SK-MEL-5 (cell line): Measurements from ENCODE around the gene OR7G2. TPM values are rescaled to one million over a fixed set of nuclear protein-coding genes. Genes with fewer than 3 reads are reported as not detected.
A peak's percentile ranks its signal among the peaks of the same experiment; 100 is the strongest.
"Not testable (repeated sequence)": the region's sequence is repeated elsewhere in the genome, so short reads cannot be mapped to it uniquely, and the experiment has no call there.

Experiments
- DNase-seq: peaks from one replicate; pipeline ENCODE4 v3.0.0-alpha.2; 2016; ENCODE audit warnings: low read depth, low spot score
- in situ Hi-C: cut with HindIII; loops from 2 replicates; pipeline ENCODE4 v1.10.0; 2016; ENCODE audit warnings: low sequenced_read_pairs, high pct_unique_total_duplicates, low pct_unique_long_range_greater_than_20kb
- total RNA-seq: library from RNA; depleted of rRNA; stranded (reverse); fragments of >200 nt; shearing (Covaris generic); gene quantifications from 2 replicates; pipeline ENCODE4 v1.2.3, GENCODE V29; 2014

Gene OR7G2
- total RNA-seq, 1 experiment from 2014 or later = not detected

DNA sequence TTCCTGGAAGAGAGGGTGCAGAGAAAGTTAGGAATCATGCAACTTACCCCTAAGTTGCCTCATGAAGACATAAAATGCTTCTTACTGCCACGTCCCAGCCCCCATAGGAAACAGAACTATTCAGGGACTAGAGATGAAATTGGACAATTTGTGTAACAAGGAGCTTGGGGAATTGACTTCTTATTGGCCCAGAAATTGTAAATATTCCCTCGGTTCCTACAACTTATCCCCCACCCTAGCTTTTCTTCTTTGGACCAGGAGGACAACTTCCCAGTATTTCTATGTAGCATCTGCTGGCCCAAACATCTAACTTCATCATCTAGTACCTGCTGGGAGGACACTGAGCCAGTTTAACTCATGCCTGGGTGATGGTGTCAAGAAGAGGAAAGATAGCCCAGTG lies 20.5 kb downstream of the OR7G2 start, which contains the start of gene OR1M1:
OR1M1 (plus strand) TSS at position 301 of the 400 bp plus-strand sequence. CDS start 6,184 bp downstream, outside the sequence.
- DNase-seq = no peak
- in situ Hi-C loops = no loop called here

DNA sequence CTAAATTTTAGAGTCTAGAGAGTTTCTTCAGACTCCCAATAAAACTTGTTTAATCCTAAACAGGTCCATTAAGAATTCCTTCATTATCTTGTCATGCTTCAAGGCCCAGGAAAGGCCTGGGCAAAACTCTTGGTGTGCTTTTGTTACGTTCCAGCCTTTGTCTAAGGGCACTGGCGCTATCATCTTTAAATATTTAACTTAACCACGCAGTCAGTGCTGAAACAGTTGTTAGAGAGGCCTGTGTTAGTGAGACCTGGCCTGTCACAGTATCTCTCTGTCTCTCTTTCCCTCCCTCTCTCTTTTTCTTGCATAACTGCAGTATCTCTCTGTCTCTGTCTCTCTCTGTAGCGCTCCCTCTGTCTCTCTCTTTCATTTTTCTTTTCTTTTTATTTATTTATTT lies 28.6 kb downstream of the OR7G2 start:
- in situ Hi-C loops = no loop called here

DNA sequence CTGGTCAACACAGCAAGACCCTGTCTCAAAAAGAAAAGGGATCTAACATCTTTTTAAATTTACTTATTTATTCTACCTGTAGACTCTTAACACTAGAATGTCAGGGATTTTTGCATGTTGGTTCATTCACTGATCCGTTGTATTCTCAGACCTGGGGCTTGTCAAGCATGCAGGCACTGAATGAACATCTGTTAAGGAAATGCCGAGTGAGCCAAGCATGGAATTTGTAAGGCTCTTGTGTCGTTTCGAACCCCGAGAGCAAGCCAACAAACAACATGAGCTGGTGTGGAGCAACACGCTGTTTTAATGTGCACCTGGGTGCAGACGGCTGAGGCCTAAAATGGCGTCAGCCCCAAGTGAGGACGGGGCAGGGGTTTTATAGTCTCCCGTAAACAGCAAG lies 30.4 kb downstream of the OR7G2 start:
- in situ Hi-C loops = no loop called here
- no peak for DNase-seq

More for the DNA sequence above, 28.6 kb downstream of the OR7G2 start:
- DNase-seq = no peak

DNA sequence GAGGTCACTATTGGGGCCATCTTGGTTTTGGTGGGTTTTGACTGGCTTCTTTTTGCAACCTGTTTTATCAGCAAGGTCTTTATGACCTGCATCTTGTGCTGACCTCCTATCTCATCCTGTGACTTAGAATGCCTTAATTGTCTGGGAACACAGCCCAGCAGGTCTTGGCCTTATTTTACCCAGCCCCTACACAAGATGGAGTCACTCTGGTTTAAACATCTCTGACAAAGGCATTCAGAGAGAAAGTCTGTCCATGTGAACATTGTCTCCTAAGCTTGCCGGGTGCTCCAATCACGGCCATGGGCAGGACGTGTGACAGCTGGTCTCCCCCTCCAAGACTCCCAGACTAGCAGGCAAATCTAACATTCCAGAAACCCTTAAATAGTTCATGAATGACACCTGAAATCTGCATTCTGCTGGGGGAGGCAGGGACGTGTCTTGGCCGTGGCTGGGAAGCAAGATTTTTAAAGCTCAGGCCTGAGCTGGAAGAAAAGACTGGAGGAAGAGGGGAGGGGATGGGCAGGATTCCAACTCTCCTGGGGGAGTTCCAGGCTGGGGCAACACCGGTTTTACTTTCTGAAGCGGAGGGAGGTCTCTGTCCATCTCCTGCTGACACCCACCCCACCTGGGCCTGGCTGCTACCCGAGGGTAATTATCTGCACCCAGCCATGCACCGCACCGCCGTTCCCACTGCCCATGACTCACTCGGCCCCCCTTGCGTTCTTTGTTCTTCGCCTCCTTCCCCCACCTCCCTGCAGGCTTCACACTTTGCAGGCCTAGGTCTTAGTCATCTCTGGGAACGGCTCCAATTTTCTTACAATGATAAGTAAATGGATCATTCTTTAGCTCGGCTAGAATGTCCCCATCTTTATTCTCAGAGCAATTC lies 32.0 kb downstream of the OR7G2 start:
- in situ Hi-C loops = no loop called here

DNA sequence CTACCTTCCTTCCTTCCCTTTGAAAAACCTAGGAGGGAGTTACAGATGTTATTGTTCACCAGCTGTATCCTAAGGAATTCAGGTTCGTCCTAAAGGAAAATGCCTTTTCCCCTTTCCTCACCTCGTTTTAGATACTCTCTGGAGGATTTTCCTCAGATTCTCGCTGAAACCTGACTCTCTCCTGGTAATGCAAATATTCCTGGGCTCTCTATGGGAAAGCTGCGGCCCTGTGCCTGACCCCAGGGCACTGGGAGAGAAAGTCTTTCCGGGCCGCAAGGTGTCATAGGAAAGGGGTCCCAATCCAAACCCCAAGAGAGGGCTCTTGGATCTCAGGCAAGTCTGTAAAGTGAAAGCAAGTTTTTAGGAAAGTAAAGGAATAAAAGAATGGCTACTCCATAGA lies 33.5 kb downstream of the OR7G2 start:
- DNase-seq = no peak
- in situ Hi-C loops = no loop called here

More for the DNA sequence above, 32.0 kb downstream of the OR7G2 start:
- peak; percentile 84 for DNase-seq

DNA sequence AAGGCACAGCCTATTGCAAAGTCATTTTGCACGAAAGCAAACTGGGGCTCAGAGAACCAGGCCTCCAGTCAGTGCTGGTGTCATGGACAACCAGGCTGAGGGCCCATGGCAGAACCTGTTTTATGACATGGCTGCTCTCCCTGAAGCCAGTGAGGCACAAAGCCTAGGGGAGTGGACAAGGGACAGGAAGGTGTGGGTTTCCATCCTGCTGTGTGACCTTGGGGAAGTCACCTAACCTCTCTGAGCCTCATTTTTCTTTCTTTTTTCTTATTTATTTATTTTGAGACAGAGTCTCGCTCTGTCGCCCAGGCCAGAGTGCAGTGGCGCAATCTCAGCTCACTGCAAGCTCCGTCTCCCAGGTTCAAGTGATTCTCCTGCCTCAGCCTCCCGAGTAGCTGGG lies 35.6 kb downstream of the OR7G2 start:
- in situ Hi-C loops, DNase-seq: not testable (repeated sequence)

DNA sequence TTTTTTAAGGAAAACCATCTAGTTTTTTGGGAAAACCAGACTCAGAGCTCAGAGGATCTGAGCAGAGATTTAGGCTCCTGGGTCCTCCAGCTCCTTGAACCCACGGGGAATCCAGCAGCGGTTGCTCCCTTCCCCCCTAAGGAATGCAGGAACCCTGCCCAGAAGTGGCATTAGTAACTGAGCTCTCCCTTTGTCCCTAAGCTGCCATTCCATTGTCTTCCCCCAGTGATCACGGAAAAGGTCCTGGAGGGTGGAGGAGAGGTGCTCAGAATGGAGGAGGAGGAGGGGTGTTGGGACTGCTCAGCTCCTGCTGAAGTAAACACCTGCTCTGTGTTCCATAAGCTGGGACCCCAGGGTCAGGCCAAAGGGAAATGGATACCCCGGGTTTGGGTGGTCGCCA lies 37.2 kb downstream of the OR7G2 start:
- no peak for DNase-seq
- in situ Hi-C loops = no loop called here

DNA sequence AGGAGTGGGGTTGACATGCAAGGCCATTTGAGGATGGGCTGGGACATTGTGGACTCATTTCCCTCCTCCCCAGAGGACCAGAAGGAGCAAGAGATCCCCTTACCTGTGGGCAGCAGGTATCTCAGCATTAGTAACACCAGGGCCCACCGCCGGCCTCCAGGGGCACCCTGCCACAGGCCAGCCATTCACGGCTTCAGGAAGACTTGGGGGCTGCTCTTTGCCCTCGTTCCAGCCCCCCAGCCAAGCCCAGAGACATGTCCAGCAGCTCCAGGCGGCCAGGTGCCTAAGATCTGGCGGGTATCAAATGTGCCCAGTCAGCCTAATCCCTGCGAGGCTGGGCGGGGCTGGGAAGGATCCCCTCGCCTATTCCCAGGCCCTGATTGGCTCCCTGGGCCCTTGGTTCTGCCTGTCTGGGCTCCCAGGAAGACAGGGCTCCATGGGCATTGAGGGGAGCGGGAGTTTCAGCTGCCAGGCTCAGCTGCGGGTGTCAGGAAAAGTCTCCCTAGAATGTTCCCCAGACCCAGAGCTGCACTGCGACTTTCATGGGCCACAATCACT lies 41.7 kb downstream of the OR7G2 start:
- in situ Hi-C loops = no loop called here
- no peak for DNase-seq

DNA sequence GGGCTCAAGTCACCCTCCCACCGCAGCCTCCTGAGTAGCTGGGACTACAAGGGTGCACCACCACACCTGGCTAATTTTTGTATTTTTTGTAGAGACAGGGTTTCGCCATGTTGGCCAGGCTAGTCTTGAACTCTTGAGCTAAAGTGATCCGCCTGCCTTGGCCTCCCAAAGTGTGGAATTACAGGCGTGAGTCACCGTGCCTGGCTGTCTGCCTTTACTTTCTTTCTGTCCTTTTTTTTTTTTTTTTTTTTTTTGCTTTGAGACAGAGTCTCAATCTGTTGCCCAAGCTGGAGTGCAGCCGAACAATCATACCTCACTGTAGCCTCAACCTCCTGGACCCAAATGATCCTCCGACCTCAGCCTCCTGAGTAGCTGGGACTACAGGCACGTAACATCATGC lies 45.4 kb downstream of the OR7G2 start:
- no peak for DNase-seq
- in situ Hi-C loops = no loop called here

DNA sequence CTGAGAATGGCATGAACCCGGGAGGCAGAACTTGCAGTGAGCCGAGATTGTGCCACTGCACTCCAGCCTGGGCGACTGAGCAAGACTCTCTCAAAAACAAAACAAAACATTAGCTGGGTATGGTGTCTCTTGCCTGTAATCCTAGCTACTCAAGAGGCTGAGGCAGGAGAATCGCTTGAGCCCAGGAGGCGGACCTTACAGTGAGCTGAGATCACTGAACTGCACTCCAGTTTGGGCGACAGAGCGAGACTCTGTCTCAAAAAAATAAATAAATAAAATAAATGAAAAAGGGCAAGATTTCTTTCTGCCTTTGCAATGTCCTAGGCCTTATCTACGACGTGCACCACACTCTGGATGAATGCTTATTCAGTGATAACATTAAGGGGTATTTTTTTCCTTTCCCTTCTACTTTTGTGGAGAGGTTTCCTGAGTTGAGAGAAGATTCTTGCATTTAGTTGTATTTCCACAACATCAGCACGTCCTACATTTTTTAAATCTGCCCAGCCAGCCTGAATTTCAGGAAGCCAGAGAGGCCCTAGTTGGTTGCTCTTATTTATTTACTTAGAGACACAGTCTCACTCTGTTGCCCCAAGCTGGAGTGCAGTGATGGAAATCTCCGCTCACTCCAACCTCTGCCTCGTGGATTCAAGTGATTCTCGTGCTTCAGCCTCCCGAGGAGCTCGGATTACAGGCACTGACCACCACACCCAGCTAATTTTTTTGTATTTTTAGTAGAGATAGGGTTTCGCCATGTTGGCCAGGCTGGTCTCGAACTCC lies 46.5 kb downstream of the OR7G2 start:
- in situ Hi-C loops = no loop called here
- DNase-seq = no peak

DNA sequence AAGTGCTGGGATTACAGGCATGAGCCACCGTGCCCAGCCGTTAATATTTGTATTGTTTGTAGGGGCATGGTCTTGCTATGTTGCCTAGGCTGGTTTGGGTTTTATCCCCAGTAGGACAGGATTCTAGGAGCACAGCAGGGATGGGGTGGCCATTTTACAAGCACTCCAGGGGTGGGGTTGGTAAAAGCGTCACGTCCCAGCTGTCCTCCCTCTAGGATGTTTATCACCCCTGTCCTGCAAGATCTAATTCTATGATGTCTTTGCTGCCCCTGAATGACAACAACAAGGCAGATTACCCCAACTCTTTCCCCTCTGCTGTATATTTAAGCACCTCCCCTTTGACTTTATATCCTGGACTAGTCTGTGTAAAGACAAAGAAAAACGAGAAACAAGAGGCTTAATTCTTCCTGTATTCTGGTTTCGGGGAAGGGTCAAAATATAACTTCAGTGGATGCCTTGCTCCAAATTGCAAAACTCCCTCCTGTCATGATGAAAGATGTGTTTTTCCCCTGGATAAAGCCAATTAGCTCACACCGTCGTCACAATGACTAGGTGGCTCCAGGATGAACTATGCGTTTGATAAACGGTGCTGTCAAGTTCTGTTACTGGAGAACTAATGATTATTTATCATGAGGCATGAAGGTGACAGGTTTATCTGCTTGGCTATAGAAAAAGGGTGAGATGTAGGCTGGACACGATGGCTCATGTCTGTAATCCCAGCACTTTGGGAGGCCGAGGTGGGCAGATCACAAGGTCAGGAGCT lies 48.2 kb downstream of the OR7G2 start:
- in situ Hi-C loops = no loop called here
- DNase-seq = no peak

DNA sequence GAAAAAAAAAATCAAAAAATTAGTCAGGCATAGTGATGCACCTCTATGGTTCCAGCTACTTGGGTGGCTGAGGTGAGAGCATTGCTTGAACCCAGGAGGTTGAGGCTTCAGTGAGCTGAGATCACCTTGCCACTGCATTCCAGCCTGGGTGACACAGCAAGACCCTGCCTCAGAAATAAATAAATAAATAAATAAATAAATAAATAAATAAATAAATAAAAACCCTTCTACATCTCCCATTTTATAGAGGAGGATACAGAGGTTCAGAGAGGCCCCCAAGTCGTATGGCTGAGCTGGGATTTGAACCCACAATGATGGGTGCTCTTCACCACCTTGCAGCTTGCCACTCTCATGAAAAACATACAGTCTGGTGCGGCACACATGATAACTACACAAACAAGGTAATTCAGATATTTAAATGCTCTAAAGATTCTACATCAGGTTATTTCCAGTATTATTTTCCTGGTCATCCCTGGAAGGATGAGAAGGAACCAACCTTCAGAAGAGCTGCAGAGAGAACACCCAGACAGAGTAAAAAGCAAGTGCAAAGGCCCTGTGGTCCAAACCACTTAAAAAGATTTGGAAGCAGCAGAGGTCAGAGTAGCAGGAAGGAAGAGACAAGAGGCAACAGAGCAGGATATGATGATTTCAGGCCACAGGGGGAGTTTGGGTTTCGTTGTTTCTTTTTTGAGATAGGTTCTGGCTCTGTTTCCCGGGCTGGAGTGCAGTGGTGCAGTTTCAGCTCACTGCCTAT lies 49.6 kb downstream of the OR7G2 start:
- in situ Hi-C loops = no loop called here
- DNase-seq = no peak

DNA sequence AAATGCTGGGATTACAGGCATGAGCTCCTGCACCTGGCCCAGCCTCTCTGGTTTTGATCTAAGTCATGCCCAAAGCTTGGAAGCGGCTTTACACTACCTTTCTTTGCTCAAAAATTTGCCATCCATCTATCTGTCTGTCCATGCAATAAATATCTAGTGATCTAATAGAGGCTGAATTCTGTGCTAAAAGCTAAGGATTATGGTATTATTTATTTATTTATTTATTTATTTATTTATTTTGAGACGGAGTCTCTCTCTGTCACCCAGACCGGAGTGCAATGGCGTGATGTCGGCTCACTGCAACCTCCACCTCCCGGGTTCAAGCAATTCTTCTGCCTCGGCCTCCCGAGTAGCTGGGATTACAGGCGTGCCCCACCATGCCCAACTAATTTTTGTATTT lies 51.1 kb downstream of the OR7G2 start:
- in situ Hi-C loops, DNase-seq: not testable (repeated sequence)

DNA sequence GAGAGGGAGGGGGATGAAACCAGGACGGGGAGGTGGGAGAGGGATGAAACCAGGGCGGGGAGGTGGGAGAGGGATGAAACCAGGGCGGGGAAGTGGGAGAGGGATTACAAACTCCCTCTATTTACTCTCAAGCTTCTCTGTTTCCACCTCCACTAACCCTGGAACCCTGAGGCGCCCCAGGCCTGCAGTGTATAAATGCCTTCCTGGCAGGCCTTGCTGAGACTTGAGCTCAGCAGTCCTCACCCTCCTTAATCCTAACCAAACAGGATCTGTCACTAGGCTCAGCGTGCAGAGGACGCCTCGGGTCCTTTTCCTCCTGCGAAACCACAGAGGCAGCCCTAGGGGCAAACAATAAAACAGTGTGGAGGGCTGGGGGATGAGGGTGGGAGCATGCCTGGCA lies 52.5 kb downstream of the OR7G2 start:
- in situ Hi-C loops = no loop called here
- DNase-seq = no peak

DNA sequence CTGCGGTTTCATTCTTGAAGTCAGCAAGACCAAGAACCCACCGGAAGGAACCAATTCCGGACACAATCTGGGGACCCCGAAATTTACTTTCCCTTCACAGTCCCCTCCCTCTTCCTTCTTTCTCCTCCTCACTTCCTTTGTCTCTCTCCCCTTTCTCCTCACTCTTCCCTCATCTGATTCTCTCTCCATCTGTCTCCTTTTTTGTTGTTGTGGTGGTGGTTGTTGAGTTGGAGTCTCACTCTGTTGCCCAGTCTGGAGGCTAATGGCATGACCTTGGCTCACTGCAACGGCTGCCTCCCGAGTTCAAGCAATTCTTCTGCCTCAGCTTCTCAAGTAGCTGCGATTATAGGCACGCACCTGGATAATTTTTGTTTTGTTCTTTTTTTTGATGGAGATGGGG lies 53.1 kb downstream of the OR7G2 start:
- in situ Hi-C loops = no loop called here
- no peak for DNase-seq

DNA sequence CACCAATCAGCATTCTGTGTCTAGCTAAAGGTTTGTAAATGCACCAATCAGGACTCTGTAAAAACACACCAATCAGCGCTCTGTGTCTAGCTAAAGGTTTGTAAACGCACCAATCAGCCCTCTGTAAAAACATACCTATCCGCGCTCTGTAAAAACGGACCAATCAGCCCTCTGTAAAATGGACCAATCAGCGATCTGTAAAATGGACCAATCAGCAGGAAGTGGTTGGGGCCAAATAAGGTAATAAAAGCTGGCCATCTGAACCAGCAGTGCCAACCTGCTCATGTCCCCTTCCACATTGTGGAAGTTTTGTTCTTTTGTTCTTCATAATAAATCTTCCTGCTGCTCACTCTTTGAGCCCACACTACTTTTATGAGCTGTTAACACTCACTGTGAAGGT lies 53.6 kb downstream of the OR7G2 start:
- in situ Hi-C loops, DNase-seq: not testable (repeated sequence)

DNA sequence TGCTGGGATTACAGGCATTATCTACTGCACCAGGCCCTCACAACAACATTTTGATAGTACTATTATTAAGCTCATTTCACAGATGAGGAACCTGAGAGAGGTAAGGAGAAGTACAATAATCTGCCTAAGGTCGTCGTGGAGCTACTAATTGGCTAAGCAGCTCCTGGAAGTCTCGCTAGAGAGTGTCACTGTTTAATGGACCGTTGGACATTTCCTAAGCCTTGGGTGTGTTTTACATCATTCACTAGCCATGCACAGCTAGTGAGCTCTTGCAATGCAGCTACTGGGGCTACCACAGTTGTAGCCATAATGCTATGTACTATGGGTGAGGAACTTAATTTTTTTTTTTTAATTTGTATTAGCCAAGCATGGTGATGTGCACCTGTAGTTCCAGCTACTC lies 54.4 kb downstream of the OR7G2 start:
- in situ Hi-C loops = no loop called here
- DNase-seq = no peak
